GM12801 (cell line): Measurements from ENCODE around the gene LPO.

Experiments
- CTCF ChIP-seq: IDR thresholded peaks from one replicate; pipeline ENCODE4 v1.5.1; 2011; ENCODE audit warnings: control low read depth; ENCODE audit not compliant: insufficient read length; ENCODE audit errors: extremely low read depth

Gene LPO

GRCh38 chr17:58229384-58229783 is 9.0 kb upstream of the LPO start:
- no peak for TF ChIP-seq CTCF

GRCh38 chr17:58229881-58230280 is 8.5 kb upstream of the LPO start:
- no peak for TF ChIP-seq CTCF

GRCh38 chr17:58231641-58232040 is 6.7 kb upstream of the LPO start:
- TF ChIP-seq CTCF: no peak

GRCh38 chr17:58232707-58233156 is 5.7 kb upstream of the LPO start:
- TF ChIP-seq CTCF: no peak

GRCh38 chr17:58233543-58233942 is 4.8 kb upstream of the LPO start:
- no peak for TF ChIP-seq CTCF

- TF ChIP-seq CTCF: no peak
These were observed 3.9 kb upstream of the LPO start for GRCh38 chr17:58234512-58234911.

- TF ChIP-seq CTCF: no peak
These were observed 2.6 kb upstream of the LPO start for GRCh38 chr17:58235821-58236220.

- TF ChIP-seq CTCF: no peak
These were observed 2.0 kb upstream of the LPO start for GRCh38 chr17:58236394-58236793.
